PC-3 (cell line): ENCODE data around the gene TRIM47. TPM values are rescaled to one million over a fixed set of nuclear protein-coding genes. Genes with fewer than 3 reads are reported as not detected.
A peak's percentile ranks its signal among the peaks of the same experiment; 100 is the strongest.

Source experiments
- ATAC-seq: fragments of 200-7000 bp; cut with Tn5 transposase; 2 replicates; pipeline ENCODE4 v1.9.1; 2020; ENCODE audit warnings: mild to moderate bottlenecking, moderate library complexity
- BruUV-seq: library from RNA; stranded (reverse); fragments of 400-500 nt; replicated peaks from 2 replicates; lab custom pipeline; 2021; lab: Mats Ljungman, UMichigan
- CTCF ChIA-PET: fragments of 300-600 bp; sonication (Branson Sonifier 250); formaldehyde crosslinking; loops from one replicate; lab custom pipeline; 2022; ENCODE audit warnings: antibody characterized with exemption; lab: Charles Lee
- POLR2A ChIA-PET: fragments of 300-600 bp; sonication (Branson Sonifier 250); formaldehyde crosslinking; loops from one replicate; lab custom pipeline; 2022; ENCODE audit warnings: antibody characterized with exemption; ENCODE audit not compliant: unreplicated experiment; lab: Charles Lee
- DNase-seq: peaks from one replicate; pipeline ENCODE4 v3.0.0-alpha.2; 2015
- H2AFZ ChIP-seq: fragments of 300-600 bp; sonication (generic); 2 replicates; pipeline ENCODE4 v1.6.0; 2016; ENCODE audit warnings: antibody characterized with exemption, low read length
- H3F3A ChIP-seq: fragments of 300-600 bp; sonication (generic); one replicate; pipeline ENCODE4 v1.6.0; 2017; ENCODE audit warnings: antibody characterized with exemption, low read length, control low read depth, mild to moderate bottlenecking; ENCODE audit not compliant: unreplicated experiment
- H3K27ac ChIP-seq: fragments of 300-600 bp; sonication (generic); 2 replicates; pipeline ENCODE4 v1.5.1; 2016; ENCODE audit warnings: mild to moderate bottlenecking, low read length
- H3K27me3 ChIP-seq: fragments of 300-600 bp; sonication (generic); 2 replicates; pipeline ENCODE4 v1.6.1; 2016; ENCODE audit warnings: low read length, mixed read lengths
- H3K36me3 ChIP-seq: fragments of 300-600 bp; sonication (generic); 2 replicates; pipeline ENCODE4 v1.6.1; 2016; ENCODE audit warnings: low read depth, mixed run types, low read length, mixed read lengths
- H3K4me1 ChIP-seq: fragments of 300-600 bp; sonication (generic); 2 replicates; pipeline ENCODE4 v1.5.1; 2016; ENCODE audit warnings: low read length; ENCODE audit not compliant: insufficient read depth
- H3K4me2 ChIP-seq: fragments of 300-600 bp; sonication (generic); 2 replicates; pipeline ENCODE4 v1.6.0; 2016; ENCODE audit warnings: low read length
- H3K4me3 ChIP-seq: fragments of 300-600 bp; sonication (generic); 2 replicates; pipeline ENCODE4 v1.5.1; 2016; ENCODE audit warnings: mild to moderate bottlenecking, low read length, mixed read lengths
- H3K79me2 ChIP-seq: fragments of 300-600 bp; sonication (generic); 2 replicates; pipeline ENCODE4 v1.6.1; 2017; ENCODE audit warnings: low read length, mixed read lengths
- H3K9ac ChIP-seq: fragments of 300-600 bp; sonication (generic); 2 replicates; pipeline ENCODE4 v1.6.0; 2016; ENCODE audit warnings: mild to moderate bottlenecking, low read length
- H3K9me2 ChIP-seq: fragments of 300-600 bp; sonication (generic); replicated peaks from 2 replicates; pipeline ENCODE4 v1.6.1; 2016; ENCODE audit warnings: mixed run types, low read length, mixed read lengths
- H3K9me3 ChIP-seq: fragments of 300-600 bp; sonication (generic); 2 replicates; pipeline ENCODE4 v1.6.1; 2016; ENCODE audit warnings: low read length, mixed read lengths
- H4K20me1 ChIP-seq: fragments of 300-600 bp; sonication (generic); 2 replicates; pipeline ENCODE4 v1.6.1; 2016; ENCODE audit warnings: low read length, mixed read lengths
- EZH2 ChIP-seq: fragments of 300-600 bp; sonication (generic); IDR thresholded peaks from one replicate; pipeline ENCODE4 v1.6.1; 2017; ENCODE audit warnings: antibody characterized with exemption, mild to moderate bottlenecking, low read length; ENCODE audit not compliant: unreplicated experiment
- intact Hi-C: fragments of 100-400 bp; cut with micrococcal nuclease; formaldehyde crosslinking; loops from 2 replicates; pipeline ENCODE4 v1.9.0; 2023
- total RNA-seq: library from RNA; depleted of rRNA; stranded (reverse); fragments of >200 nt; gene quantifications from 2 replicates; pipeline ENCODE4 v1.2.3, GENCODE V29; 2014
- TF ChIP-seq, protein P1 (sequence below): fragments of 300-600 bp; sonication (generic); conservative IDR thresholded peaks from 2 replicates; pipeline ENCODE4 v1.5.1; 2017; ENCODE audit warnings: antibody characterized with exemption, low read depth, mild to moderate bottlenecking, low read length

The TRIM47 gene
- total RNA-seq, 1 experiment from 2014 or later: 73.7 TPM

DNA sequence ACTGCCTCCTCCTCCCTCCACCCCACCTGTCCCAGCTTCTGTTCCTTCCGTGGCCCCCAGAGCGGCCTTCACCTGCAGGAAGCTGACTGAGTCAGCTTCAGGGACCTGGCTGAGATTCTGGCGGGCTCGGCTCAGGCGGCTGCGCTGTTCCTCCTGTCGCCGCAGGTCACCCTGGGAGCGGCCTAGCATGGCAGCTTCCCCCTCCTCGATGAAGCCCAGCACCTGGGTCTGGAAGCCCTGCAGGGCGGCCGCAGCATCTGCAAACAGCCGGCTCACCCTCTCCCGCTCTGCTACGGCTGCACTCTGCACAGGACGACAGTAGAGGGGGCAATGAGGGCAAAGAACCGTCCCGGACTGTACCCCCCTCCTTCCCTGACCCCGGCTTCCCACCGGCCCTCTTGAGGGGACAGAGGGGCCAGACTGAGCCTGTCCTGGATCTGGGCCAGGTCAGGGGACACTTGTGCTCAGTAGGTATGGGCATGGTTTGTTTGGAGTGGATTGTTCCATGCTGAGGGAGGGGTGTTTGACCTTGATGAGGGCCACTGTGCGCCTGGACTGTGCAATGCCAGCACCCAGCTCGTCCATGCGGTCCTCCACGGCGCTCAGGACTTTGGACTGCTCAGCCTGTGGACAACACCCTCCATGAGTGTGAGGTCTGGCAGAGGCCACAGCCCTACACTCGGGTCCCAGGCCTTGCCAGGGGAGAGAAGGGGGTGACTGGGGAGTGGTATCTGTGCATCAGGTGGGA lies 2.0 kb downstream of the TRIM47 start:
- TF ChIP-seq EZH2: no peak
- TF ChIP-seq, protein P1, sequence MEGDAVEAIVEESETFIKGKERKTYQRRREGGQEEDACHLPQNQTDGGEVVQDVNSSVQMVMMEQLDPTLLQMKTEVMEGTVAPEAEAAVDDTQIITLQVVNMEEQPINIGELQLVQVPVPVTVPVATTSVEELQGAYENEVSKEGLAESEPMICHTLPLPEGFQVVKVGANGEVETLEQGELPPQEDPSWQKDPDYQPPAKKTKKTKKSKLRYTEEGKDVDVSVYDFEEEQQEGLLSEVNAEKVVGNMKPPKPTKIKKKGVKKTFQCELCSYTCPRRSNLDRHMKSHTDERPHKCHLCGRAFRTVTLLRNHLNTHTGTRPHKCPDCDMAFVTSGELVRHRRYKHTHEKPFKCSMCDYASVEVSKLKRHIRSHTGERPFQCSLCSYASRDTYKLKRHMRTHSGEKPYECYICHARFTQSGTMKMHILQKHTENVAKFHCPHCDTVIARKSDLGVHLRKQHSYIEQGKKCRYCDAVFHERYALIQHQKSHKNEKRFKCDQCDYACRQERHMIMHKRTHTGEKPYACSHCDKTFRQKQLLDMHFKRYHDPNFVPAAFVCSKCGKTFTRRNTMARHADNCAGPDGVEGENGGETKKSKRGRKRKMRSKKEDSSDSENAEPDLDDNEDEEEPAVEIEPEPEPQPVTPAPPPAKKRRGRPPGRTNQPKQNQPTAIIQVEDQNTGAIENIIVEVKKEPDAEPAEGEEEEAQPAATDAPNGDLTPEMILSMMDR: peak; percentile 45
- POLR2A ChIA-PET: interaction anchor here (1.0 to 1.4 kb wide), 2 partner anchors 21 to 96 kb away, joined by 7 to 15 read pairs; partner anchors contain the start of gene WBP2
- peaks cover 30% of the 10 kb centered on the region for H3K4me1 ChIP-seq
- peak overlapping the region; percentile 87 for H3K9ac ChIP-seq
- peak overlapping the region; percentile 71 for H3K4me3 ChIP-seq
- peak overlapping the region; percentile 85 for H3K4me2 ChIP-seq
- CTCF ChIA-PET: interaction anchor here (0.5 to 1.5 kb wide), 10 partner anchors 20 to 267 kb away, joined by 3 to 30 read pairs (median 5); partner anchors contain the start of genes GALK1, TRIM65 and WBP2
- DNase-seq (peak; percentile 96), ATAC-seq (peak; percentile 0; the same call in 1 of the 2 replicates)
- peaks cover 23% of the 10 kb centered on the region for H3K79me2 ChIP-seq
- H4K20me1 ChIP-seq: no peaks in the 10 kb centered on the region
- intact Hi-C loops: no loop called here
- BruUV-seq: TSS peak; percentile 22
- peak overlapping the region; percentile 92 for H3K27ac ChIP-seq
- H3K36me3 ChIP-seq: peaks cover 3% of the 10 kb centered on the region; the same call in 1 of the 2 replicates
- no peaks in the 10 kb centered on the region for H3K27me3 ChIP-seq
- H3K9me3 ChIP-seq: no peaks in the 10 kb centered on the region
- no peaks in the 10 kb centered on the region for H3K9me2 ChIP-seq
- H2AFZ ChIP-seq: peak overlapping the region; percentile 58
- H3F3A ChIP-seq: no peaks in the 10 kb centered on the region

DNA sequence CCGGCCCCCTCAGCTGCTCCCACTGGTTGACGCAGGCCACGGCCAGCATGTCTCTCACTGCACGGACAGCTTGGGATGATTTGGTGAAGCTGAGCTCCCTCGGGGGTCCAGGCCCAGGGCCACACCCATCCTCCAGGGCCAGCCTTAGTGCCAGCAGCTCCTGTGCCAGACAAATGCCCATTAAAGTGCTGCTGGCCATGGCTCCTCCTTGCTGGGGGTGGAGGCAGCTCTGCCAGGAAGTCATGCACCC lies 2.5 kb downstream of the TRIM47 start:
- Histone ChIP-seq H3F3A (no peaks in the 10 kb centered on the region), H3K4me1 (peaks cover 30% of the 10 kb centered on the region), H2AFZ (peak overlapping the region; percentile 58), H3K4me2 (peak overlapping the region; percentile 85), H4K20me1 (no peaks in the 10 kb centered on the region), H3K79me2 (peaks cover 23% of the 10 kb centered on the region), H3K27me3 (no peaks in the 10 kb centered on the region), H3K36me3 (peaks cover 3% of the 10 kb centered on the region; the same call in 1 of the 2 replicates), H3K9ac (peak overlapping the region; percentile 87), H3K9me3 (no peaks in the 10 kb centered on the region), H3K4me3 (peak overlapping the region; percentile 71), H3K9me2 (no peaks in the 10 kb centered on the region), H3K27ac (peak overlapping the region; percentile 92)
- ATAC-seq (peak; percentile 34), DNase-seq (no peak)
- intact Hi-C loops: no loop called here
- ChIA-PET CTCF (interaction anchor here (0.5 to 1.5 kb wide), 9 partner anchors 15 to 267 kb away, joined by 3 to 8 read pairs (median 5); partner anchors contain the start of genes GALK1, TRIM65 and WBP2), POLR2A (interaction anchor here (1.0 to 1.4 kb wide), 2 partner anchors 20 to 96 kb away, joined by 7 to 15 read pairs; partner anchors contain the start of gene WBP2)
- TF ChIP-seq, protein P1: no peak
- no TSS peak for BruUV-seq
